K562 (cell line): ENCODE data around the gene SFSWAP. TPM values are rescaled to one million over a fixed set of nuclear protein-coding genes. Genes with fewer than 3 reads are reported as not detected.
"Not testable (repeated sequence)": the region's sequence is repeated elsewhere in the genome, so short reads cannot be mapped to it uniquely, and the experiment has no call there.

Source experiments
- ATAC-seq: fragments of 200-7000 bp; cut with Tn5 transposase; 3 replicates; pipeline ENCODE4 v1.9.1; 2020; ENCODE audit warnings: moderate library complexity
- BruUV-seq: library from RNA; stranded (reverse); fragments of 400-500 nt; replicated peaks from 2 replicates; lab custom pipeline; 2021; lab: Mats Ljungman, UMichigan
- CTCF ChIA-PET: fragments of 300-600 bp; formaldehyde crosslinking; extraction: SDS; loops from one replicate; lab custom pipeline; 2021; ENCODE audit warnings: low intra/inter-chr PET ratio; lab: Yijun Ruan, JAX
- POLR2A ChIA-PET: fragments of 300-600, 350-650 bp; sonication (Branson Sonifier 250); formaldehyde crosslinking; extraction: SDS; loops from one replicate; lab custom pipeline; 2021; ENCODE audit warnings: antibody characterized with exemption, inconsistent platforms; lab: Yijun Ruan, JAX
- DNase-seq, 4 experiments: peaks; one replicate each; pipeline versions ENCODE4 v3.0.0 to v3.0.0-alpha.2; 2011 to 2018; ENCODE audit warnings: low spot score in 3 of 4, mixed read lengths in 3 of 4; ENCODE audit errors: extremely low read depth in 1 of 4
- FAIRE-seq: peaks from 2 replicates; lab custom pipeline; 2011; peaks lifted over from hg19 to GRCh38; lab: Jason Lieb, UNC
- H2AFZ ChIP-seq: 2 replicates; pipeline ENCODE4 v1.6.0; 2011; ENCODE audit warnings: low read depth, low read length, control low read depth, inconsistent platforms
- H3K27ac ChIP-seq: fragments of 200-600 bp; 3 replicates; pipeline ENCODE4 v1.8.0; 2011; ENCODE audit warnings: low read depth, mild to moderate bottlenecking, control low read depth, inconsistent platforms, low read length, moderate library complexity, mixed read lengths; ENCODE audit errors: extremely low read depth
- H3K27me3 ChIP-seq, 2 experiments: fragments of 300-600 bp in 1 of 2; 2 replicates in 1 of 2; 3 replicates in 1 of 2; pipeline versions ENCODE4 v1.6.0 to v1.8.0; 2011; ENCODE audit warnings: inconsistent platforms in 2 of 2, low read length in 2 of 2, mild to moderate bottlenecking in 1 of 2, mixed read lengths in 1 of 2, moderate library complexity in 1 of 2; ENCODE audit not compliant: control insufficient read depth in 2 of 2, insufficient read depth in 2 of 2
- H3K36me3 ChIP-seq: fragments of 300-600 bp; 3 replicates; pipeline ENCODE4 v1.8.0; 2011; ENCODE audit warnings: mild to moderate bottlenecking, low read length, inconsistent platforms; ENCODE audit not compliant: control insufficient read depth, insufficient read depth
- H3K4me1 ChIP-seq, 2 experiments: fragments of 200-600 bp in 1 of 2; replicated peaks in 1 of 2; 2 replicates in 1 of 2; 3 replicates in 1 of 2; pipeline versions ENCODE4 v1.5.1 to v1.8.0; 2011; ENCODE audit warnings: inconsistent platforms in 2 of 2, low read length in 2 of 2, mild to moderate bottlenecking in 1 of 2, mixed read lengths in 1 of 2, moderate library complexity in 1 of 2; ENCODE audit not compliant: control insufficient read depth in 2 of 2, insufficient read depth in 2 of 2
- H3K4me2 ChIP-seq: 2 replicates; pipeline ENCODE4 v1.6.1; 2011; ENCODE audit warnings: low read length, control low read depth, inconsistent platforms, mixed read lengths; ENCODE audit not compliant: insufficient read depth
- H3K4me3 ChIP-seq: fragments of 200-600 bp; sonication (generic), shearing (Covaris generic); 2 replicates; pipeline ENCODE4 v1.5.1; 2016; ENCODE audit warnings: control low read depth, inconsistent platforms
- H3K79me2 ChIP-seq: fragments of 200-600 bp; 3 replicates; pipeline ENCODE4 v1.8.0; 2011; ENCODE audit warnings: low read length, inconsistent platforms; ENCODE audit not compliant: control insufficient read depth, insufficient read depth
- H3K9ac ChIP-seq, 2 experiments: 2 replicates each; pipeline versions ENCODE4 v1.6.0 to v1.6.1; 2011; ENCODE audit warnings: low read depth in 2 of 2, low read length in 2 of 2, control low read depth in 1 of 2, inconsistent platforms in 1 of 2, mild to moderate bottlenecking in 1 of 2, mixed read lengths in 1 of 2; ENCODE audit not compliant: insufficient read depth in 1 of 2
- H3K9me1 ChIP-seq: one replicate; pipeline ENCODE4 v1.6.0; 2011; ENCODE audit warnings: inconsistent platforms, mild to moderate bottlenecking, low read length, moderate library complexity; ENCODE audit not compliant: control insufficient read depth, insufficient read depth
- H3K9me3 ChIP-seq: replicated peaks from 2 replicates; pipeline ENCODE4 v1.5.1; 2011; ENCODE audit warnings: low read depth, low read length, inconsistent platforms; ENCODE audit not compliant: control insufficient read depth, insufficient read depth
- H4K20me1 ChIP-seq: replicated peaks from 2 replicates; pipeline ENCODE4 v1.6.1; 2011; ENCODE audit warnings: low read length, inconsistent platforms, mixed read lengths; ENCODE audit not compliant: control insufficient read depth, insufficient read depth
- CCNT2 ChIP-seq: IDR thresholded peaks from 2 replicates; pipeline ENCODE4 v1.6.1; 2011; ENCODE audit warnings: borderline replicate concordance, low read depth, mild to moderate bottlenecking, moderate library complexity, mixed read lengths, low read length; ENCODE audit not compliant: insufficient read length; ENCODE audit errors: extremely low read depth
- POLR2G ChIP-seq: fragments of 200-400 bp; formaldehyde crosslinking; IDR thresholded peaks from 2 replicates; pipeline ENCODE4 v1.6.1; 2017; ENCODE audit warnings: low read depth, mild to moderate bottlenecking, antibody characterized with exemption, low read length, moderate library complexity
- RFX1 ChIP-seq: fragments of 450-650 bp; IDR thresholded peaks from 2 replicates; pipeline ENCODE4 v1.6.1; 2016; ENCODE audit warnings: mild to moderate bottlenecking, moderate library complexity
- WGBS: fragments of 100-300 bp; shearing (Covaris generic); methylation state at CpG from one replicate; pipeline ENCODE4 v1.1.6; 2016; ENCODE audit warnings: low coverage, mixed read lengths; ENCODE audit not compliant: insufficient coverage; ENCODE audit errors: missing lambda C conversion rate; 5-methylcytosine and 5-hydroxymethylcytosine counted together
- in situ Hi-C: fragments of 300-500 bp; cut with MboI; formaldehyde crosslinking; loops from 4 replicates; pipeline ENCODE4 v1.15.0; 2018; ENCODE audit warnings: inconsistent platforms, mixed read lengths
- intact Hi-C: fragments of 100-400 bp; cut with micrococcal nuclease; formaldehyde crosslinking; loops from 2 replicates; pipeline ENCODE4 v1.14.2; 2022
- polyA plus RNA-seq, 8 experiments: library from polyadenylated mRNA; depleted of rRNA in 4 of 8; stranded (reverse) in 5 of 8; unstranded in 3 of 8; fragments of >200 nt; fragmentation: Nextera tagmentation in 2 of 8; fragmentation: Illumina TruSeq in 1 of 8; extraction: Ambion mirVana in 2 of 8; extraction: Trizol in 1 of 8; gene quantifications; 2 replicates each; pipeline versions ENCODE4 v1.2.1 to v1.2.3, GENCODE V29; 2011 to 2014; ENCODE audit warnings: inconsistent platforms in 1 of 8, missing spikeins in 1 of 8
- total RNA-seq, 7 experiments: library from RNA; depleted of rRNA in 6 of 7; stranded (reverse); fragments of >200 nt in 6 of 7; fragmentation: Illumina TruSeq in 2 of 7; extraction: Trizol in 2 of 7; gene quantifications; 2 replicates each; pipeline versions ENCODE4 v1.2.1 to v1.2.3, GENCODE V29; 2011 to 2021; ENCODE audit warnings: low replicate concordance in 1 of 7
- TF ChIP-seq, protein P1 (sequence below): fragments of 450-650 bp; IDR thresholded peaks from 2 replicates; pipeline ENCODE4 v1.6.1; 2016; ENCODE audit warnings: mild to moderate bottlenecking, moderate library complexity

The SFSWAP gene
- total and polyA plus RNA-seq, 9 of the 15 experiments (the other 6 are each of a cell fraction or from before 2014, with no cell fraction given), result 2.4 to 60.4 (median 32.6) TPM

DNA sequence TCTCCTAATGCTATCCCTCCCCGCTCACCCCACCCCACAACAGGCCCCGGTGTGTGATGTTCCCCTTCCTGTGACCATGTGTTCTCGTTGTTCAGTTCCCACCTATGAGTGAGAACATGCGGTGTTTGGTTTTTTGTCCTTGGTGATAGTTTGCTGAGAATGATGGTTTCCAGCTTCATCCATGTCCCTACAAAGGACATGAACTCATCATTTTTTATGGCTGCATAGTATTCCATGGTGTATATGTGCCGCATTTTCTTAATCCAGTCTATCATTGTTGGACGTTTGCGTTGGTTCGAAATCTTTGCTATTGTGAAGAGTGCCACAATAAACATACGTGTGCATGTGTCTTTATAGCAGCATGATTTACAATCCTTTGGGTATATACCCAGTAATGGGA, 66.4 kb downstream of the SFSWAP start:
- DNase-seq, in situ Hi-C loops, H3K4me1 ChIP-seq, ATAC-seq, BruUV-seq, H3K27me3 ChIP-seq, POLR2A ChIA-PET, FAIRE-seq, H4K20me1 ChIP-seq, CTCF ChIA-PET, H3K79me2 ChIP-seq, H3K4me2 ChIP-seq, H3K9ac ChIP-seq, H2AFZ ChIP-seq, H3K27ac ChIP-seq, intact Hi-C loops, H3K4me3 ChIP-seq, H3K9me1 ChIP-seq, H3K9me3 ChIP-seq: not testable (repeated sequence)
- WGBS, result 93% methylated on average over 8 of the region's 9 CpGs
- peaks cover 77% of the 10 kb centered on the region for H3K36me3 ChIP-seq

DNA sequence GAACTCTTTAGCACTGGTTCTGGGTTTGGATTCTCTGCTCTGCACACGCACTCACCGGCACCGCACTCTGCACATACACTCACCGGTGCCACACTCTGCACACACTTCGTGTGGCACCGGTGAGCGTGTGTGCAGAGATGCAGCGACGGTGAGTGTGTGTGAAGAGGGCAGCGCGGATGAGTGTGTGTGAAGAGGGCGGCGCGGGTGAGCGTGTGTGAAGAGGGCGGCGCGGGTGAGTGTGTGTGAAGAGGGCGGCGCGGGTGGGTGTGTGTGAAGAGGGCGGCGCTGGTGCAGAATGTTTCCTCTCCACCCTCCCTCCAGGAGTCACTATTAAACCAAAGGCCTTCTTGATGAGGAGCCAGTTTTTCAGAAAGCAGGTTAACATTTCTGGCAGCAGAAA, 68.1 kb downstream of the SFSWAP start:
- no peaks in the 10 kb centered on the region for H3K27me3 ChIP-seq
- WGBS, result 91% methylated on average over 7 of the region's 23 CpGs
- in situ Hi-C loops, result no loop called here
- no peaks in the 10 kb centered on the region for H3K9me3 ChIP-seq
- intact Hi-C loops, result no loop called here
- H3K4me1 ChIP-seq, result peaks cover 3 to 5% of the 10 kb centered on the region in 2 experiments; a peak in 4 of 5 replicates
- no peak overlapping the region for H3K4me3 ChIP-seq
- H3K36me3 ChIP-seq, result peaks cover 76% of the 10 kb centered on the region
- no peak overlapping the region for H3K27ac ChIP-seq
- H2AFZ ChIP-seq, result no peak overlapping the region
- no peak overlapping the region for H3K9ac ChIP-seq
- ChIA-PET POLR2A (no interaction called here), CTCF (no interaction called here)
- ATAC-seq (no peak), DNase-seq (no peak), FAIRE-seq (no peak)
- peaks cover 2% of the 10 kb centered on the region for H3K9me1 ChIP-seq
- no TSS peak for BruUV-seq
- no peak overlapping the region for H3K4me2 ChIP-seq
- H4K20me1 ChIP-seq, result no peaks in the 10 kb centered on the region
- no peaks in the 10 kb centered on the region for H3K79me2 ChIP-seq
- TF ChIP-seq POLR2G (peak; percentile 42), CCNT2 (no peak), RFX1 (no peak)
- TF ChIP-seq, protein P1, sequence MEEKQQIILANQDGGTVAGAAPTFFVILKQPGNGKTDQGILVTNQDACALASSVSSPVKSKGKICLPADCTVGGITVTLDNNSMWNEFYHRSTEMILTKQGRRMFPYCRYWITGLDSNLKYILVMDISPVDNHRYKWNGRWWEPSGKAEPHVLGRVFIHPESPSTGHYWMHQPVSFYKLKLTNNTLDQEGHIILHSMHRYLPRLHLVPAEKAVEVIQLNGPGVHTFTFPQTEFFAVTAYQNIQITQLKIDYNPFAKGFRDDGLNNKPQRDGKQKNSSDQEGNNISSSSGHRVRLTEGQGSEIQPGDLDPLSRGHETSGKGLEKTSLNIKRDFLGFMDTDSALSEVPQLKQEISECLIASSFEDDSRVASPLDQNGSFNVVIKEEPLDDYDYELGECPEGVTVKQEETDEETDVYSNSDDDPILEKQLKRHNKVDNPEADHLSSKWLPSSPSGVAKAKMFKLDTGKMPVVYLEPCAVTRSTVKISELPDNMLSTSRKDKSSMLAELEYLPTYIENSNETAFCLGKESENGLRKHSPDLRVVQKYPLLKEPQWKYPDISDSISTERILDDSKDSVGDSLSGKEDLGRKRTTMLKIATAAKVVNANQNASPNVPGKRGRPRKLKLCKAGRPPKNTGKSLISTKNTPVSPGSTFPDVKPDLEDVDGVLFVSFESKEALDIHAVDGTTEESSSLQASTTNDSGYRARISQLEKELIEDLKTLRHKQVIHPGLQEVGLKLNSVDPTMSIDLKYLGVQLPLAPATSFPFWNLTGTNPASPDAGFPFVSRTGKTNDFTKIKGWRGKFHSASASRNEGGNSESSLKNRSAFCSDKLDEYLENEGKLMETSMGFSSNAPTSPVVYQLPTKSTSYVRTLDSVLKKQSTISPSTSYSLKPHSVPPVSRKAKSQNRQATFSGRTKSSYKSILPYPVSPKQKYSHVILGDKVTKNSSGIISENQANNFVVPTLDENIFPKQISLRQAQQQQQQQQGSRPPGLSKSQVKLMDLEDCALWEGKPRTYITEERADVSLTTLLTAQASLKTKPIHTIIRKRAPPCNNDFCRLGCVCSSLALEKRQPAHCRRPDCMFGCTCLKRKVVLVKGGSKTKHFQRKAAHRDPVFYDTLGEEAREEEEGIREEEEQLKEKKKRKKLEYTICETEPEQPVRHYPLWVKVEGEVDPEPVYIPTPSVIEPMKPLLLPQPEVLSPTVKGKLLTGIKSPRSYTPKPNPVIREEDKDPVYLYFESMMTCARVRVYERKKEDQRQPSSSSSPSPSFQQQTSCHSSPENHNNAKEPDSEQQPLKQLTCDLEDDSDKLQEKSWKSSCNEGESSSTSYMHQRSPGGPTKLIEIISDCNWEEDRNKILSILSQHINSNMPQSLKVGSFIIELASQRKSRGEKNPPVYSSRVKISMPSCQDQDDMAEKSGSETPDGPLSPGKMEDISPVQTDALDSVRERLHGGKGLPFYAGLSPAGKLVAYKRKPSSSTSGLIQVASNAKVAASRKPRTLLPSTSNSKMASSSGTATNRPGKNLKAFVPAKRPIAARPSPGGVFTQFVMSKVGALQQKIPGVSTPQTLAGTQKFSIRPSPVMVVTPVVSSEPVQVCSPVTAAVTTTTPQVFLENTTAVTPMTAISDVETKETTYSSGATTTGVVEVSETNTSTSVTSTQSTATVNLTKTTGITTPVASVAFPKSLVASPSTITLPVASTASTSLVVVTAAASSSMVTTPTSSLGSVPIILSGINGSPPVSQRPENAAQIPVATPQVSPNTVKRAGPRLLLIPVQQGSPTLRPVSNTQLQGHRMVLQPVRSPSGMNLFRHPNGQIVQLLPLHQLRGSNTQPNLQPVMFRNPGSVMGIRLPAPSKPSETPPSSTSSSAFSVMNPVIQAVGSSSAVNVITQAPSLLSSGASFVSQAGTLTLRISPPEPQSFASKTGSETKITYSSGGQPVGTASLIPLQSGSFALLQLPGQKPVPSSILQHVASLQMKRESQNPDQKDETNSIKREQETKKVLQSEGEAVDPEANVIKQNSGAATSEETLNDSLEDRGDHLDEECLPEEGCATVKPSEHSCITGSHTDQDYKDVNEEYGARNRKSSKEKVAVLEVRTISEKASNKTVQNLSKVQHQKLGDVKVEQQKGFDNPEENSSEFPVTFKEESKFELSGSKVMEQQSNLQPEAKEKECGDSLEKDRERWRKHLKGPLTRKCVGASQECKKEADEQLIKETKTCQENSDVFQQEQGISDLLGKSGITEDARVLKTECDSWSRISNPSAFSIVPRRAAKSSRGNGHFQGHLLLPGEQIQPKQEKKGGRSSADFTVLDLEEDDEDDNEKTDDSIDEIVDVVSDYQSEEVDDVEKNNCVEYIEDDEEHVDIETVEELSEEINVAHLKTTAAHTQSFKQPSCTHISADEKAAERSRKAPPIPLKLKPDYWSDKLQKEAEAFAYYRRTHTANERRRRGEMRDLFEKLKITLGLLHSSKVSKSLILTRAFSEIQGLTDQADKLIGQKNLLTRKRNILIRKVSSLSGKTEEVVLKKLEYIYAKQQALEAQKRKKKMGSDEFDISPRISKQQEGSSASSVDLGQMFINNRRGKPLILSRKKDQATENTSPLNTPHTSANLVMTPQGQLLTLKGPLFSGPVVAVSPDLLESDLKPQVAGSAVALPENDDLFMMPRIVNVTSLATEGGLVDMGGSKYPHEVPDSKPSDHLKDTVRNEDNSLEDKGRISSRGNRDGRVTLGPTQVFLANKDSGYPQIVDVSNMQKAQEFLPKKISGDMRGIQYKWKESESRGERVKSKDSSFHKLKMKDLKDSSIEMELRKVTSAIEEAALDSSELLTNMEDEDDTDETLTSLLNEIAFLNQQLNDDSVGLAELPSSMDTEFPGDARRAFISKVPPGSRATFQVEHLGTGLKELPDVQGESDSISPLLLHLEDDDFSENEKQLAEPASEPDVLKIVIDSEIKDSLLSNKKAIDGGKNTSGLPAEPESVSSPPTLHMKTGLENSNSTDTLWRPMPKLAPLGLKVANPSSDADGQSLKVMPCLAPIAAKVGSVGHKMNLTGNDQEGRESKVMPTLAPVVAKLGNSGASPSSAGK, result no peak
